ENCODE data around the gene GNMT. TPM values are rescaled to one million over a fixed set of nuclear protein-coding genes. Genes with fewer than 3 reads are reported as not detected.

The GNMT gene
- total RNA-seq, 4 donors from 2014 or later: 0.79 to 3.7 TPM; not detected in 2

DNA sequence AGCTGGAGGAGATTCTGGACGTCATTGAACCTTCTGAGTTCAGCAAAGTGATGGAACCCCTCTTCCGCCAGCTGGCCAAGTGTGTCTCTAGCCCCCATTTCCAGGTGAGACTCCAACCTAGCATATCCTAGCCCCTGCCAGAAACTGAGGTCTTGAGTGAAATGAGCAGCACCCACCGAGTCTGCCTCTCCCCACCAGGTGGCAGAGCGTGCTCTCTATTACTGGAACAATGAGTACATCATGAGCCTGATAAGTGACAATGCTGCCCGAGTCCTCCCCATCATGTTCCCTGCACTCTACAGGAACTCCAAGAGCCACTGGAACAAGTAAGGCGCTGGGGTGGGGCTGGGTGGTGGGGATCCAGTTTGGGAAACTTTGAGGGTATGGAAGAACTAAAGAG, 48.6 kb downstream of the GNMT start:
- peaks cover 63% of the 10 kb centered on the region for H3K36me3 ChIP-seq

DNA sequence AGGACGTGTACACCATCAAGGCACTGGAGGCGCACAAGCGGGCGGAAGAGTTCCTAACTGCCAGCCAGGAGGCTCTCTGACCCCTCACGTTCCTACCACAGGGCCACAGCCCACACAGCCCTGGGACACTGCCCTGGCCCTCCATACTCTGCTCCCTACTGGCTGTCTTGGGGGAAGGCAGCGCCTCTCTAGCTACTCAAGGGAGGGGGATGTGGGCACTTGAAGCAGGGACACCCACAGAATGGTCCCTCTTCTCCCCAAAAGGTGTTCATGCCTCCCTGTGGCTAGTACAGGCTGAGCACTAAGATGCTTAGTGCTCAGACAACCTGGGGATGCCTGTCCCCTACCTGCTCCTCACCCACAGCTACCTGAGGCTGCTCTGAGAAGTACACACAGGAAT, 50.7 kb downstream of the GNMT start:
- TF ChIP-seq, protein P1, sequence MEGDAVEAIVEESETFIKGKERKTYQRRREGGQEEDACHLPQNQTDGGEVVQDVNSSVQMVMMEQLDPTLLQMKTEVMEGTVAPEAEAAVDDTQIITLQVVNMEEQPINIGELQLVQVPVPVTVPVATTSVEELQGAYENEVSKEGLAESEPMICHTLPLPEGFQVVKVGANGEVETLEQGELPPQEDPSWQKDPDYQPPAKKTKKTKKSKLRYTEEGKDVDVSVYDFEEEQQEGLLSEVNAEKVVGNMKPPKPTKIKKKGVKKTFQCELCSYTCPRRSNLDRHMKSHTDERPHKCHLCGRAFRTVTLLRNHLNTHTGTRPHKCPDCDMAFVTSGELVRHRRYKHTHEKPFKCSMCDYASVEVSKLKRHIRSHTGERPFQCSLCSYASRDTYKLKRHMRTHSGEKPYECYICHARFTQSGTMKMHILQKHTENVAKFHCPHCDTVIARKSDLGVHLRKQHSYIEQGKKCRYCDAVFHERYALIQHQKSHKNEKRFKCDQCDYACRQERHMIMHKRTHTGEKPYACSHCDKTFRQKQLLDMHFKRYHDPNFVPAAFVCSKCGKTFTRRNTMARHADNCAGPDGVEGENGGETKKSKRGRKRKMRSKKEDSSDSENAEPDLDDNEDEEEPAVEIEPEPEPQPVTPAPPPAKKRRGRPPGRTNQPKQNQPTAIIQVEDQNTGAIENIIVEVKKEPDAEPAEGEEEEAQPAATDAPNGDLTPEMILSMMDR (IDR thresholded peaks at IDR 0.05): no peak
- TF ChIP-seq POLR2A (IDR thresholded peaks at IDR 0.05) (no peak), EP300 (IDR thresholded peaks at IDR 0.05) (no peak), POLR2AphosphoS5 (IDR thresholded peaks at IDR 0.05) (no peak)
- Histone ChIP-seq H3K4me1 (peaks cover 36% of the 10 kb centered on the region), H3K27ac (no peak overlapping the region), H3K27me3 (no peaks in the 10 kb centered on the region), H3K4me3 (no peak overlapping the region), H3K9me3 (no peaks in the 10 kb centered on the region), H3K36me3 (peaks cover 57% of the 10 kb centered on the region)
- DNase-seq (ENCODE audit: low spot score in 2 of 2): no peak
- WGBS: 73% methylated on average over 5 of the region's 6 CpGs

More for the DNA sequence above, 48.6 kb downstream of the GNMT start:
- 62% methylated on average over 3 of the region's 6 CpGs for WGBS
- TF ChIP-seq, protein P1 (IDR thresholded peaks at IDR 0.05): peak in 1 of 2 donors; percentile 23
- no peak for TF ChIP-seq EP300 (IDR thresholded peaks at IDR 0.05)
- Histone ChIP-seq H3K4me1 (peaks cover 18% of the 10 kb centered on the region), H3K27ac (no peak overlapping the region), H3K27me3 (no peaks in the 10 kb centered on the region), H3K4me3 (no peak overlapping the region), H3K9me3 (no peaks in the 10 kb centered on the region)
- no peak for DNase-seq (ENCODE audit: low spot score in 2 of 2)

DNA sequence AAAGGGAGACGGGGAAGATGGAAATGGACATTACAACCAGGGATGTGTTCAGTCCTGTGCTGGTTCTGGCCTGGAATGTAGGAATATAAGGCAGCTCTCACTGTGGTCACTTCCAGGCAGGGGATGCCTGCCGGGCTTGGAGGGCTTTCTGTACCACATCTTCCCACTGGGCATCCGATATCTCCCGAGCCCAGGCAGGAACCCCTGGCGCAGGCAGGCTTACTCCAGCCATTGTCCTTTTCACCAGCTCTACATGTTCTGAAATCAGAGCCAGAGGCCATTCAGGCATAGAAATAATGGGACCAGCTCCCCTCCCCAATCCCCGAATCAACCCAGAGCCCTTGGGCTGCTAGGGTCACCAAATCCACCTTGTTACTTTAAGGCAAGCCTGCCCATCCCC, 51.8 kb downstream of the GNMT start:
- peaks cover 46% of the 10 kb centered on the region for H3K4me1 ChIP-seq
- no peak for DNase-seq (ENCODE audit: low spot score in 2 of 2)
- no peak overlapping the region for H3K4me3 ChIP-seq
- H3K27me3 ChIP-seq: no peaks in the 10 kb centered on the region
- TF ChIP-seq EP300 (IDR thresholded peaks at IDR 0.05): no peak
- no peak for TF ChIP-seq POLR2A (IDR thresholded peaks at IDR 0.05)
- TF ChIP-seq, protein P1 (IDR thresholded peaks at IDR 0.05): no peak
- no peak for TF ChIP-seq POLR2AphosphoS5 (IDR thresholded peaks at IDR 0.05)
- peak overlapping the region; percentile 73 for H3K27ac ChIP-seq
- peaks cover 48% of the 10 kb centered on the region for H3K36me3 ChIP-seq
- WGBS: 78% methylated on average over 6 of the region's 6 CpGs
- no peaks in the 10 kb centered on the region for H3K9me3 ChIP-seq

DNA sequence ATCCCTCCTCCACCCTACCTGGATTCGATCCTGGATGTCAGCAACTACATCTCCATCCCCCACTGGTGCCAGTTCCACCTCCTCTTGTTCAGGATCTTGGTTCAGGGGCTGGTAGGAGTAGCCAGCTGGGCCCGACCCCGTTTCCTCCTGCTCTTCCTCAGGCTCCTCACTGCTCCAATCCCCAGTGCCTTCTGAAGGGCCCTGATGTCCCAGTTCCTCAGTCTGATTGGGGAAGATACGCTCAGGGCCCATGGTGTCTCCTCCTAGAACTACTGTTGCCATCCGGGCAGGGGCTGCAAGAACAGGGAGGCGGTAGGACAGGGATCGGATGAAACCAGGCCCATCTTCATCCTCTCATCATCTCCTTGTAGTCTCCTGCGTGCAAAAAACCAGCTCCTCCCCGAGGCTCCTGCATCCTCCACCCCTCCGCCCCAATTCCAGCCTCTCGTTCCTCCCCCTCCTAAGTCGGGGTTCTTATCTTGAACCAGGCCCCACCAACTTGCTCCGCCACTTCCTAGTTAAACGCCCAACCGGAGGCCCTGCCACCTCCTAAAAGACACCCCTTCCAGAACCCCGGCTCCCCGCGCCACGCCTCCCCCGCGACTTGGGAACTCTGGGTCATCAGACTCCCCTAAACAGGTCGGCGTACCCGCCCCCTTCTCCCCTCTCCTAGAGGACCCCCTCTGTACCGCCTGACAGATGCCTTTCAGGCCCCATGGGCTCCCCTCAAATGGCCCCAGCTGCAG, 52.7 kb downstream of the GNMT start:
- TF ChIP-seq, protein P1 (IDR thresholded peaks at IDR 0.05): no peak
- no peak for TF ChIP-seq POLR2A (IDR thresholded peaks at IDR 0.05)
- no peak for TF ChIP-seq EP300 (IDR thresholded peaks at IDR 0.05)
- no peak for TF ChIP-seq POLR2AphosphoS5 (IDR thresholded peaks at IDR 0.05)
- Histone ChIP-seq H3K9me3 (no peaks in the 10 kb centered on the region), H3K27ac (peak overlapping the region; percentile 73), H3K4me3 (peak overlapping the region; percentile 86), H3K27me3 (no peaks in the 10 kb centered on the region), H3K36me3 (peaks cover 48% of the 10 kb centered on the region), H3K4me1 (peaks cover 46% of the 10 kb centered on the region)
- 2% methylated on average over 25 of the region's 25 CpGs for WGBS
- no peak for DNase-seq (ENCODE audit: low spot score in 2 of 2)

Other genes starting within 250 kb of the GNMT start
- under 1 TPM in 1 of 4 donors, not detected in 3; 0.38 TPM for gene PRPH2, start 238.2 kb upstream of the GNMT start, total RNA-seq
- 10 to 100 TPM; 25.6 to 51.9 (median 30.2) TPM for gene TBCC, start 214.7 kb upstream of the GNMT start, total RNA-seq
- gene BICRAL, start 178.7 kb upstream of the GNMT start, total RNA-seq: 10 to 100 TPM; 20.7 to 28.2 (median 25.4) TPM
- gene RPL7L1, start 81.1 kb upstream of the GNMT start, total RNA-seq: 100 to 1,000 TPM in 1 of 4 donors, 10 to 100 TPM in 3; 76.8 to 112 (median 86.4) TPM
- gene PTCRA, start 44.7 kb upstream of the GNMT start, total RNA-seq: not detected
- gene CNPY3, start 31.3 kb upstream of the GNMT start, total RNA-seq: 10 to 100 TPM; 19.0 to 26.4 (median 23.2) TPM
- 10 to 100 TPM; 18.6 to 48.0 (median 22.8) TPM for gene PEX6, start 18.4 kb downstream of the GNMT start, total RNA-seq
- gene PPP2R5D, start 23.8 kb downstream of the GNMT start, total RNA-seq: 10 to 100 TPM; 35.1 to 51.9 (median 41.6) TPM
- 10 to 100 TPM; 41.2 to 65.8 (median 61.5) TPM for gene MEA1, start 53.2 kb downstream of the GNMT start, total RNA-seq
- 10 to 100 TPM; 49.3 to 86.1 (median 63.1) TPM for gene KLHDC3, start 53.5 kb downstream of the GNMT start, total RNA-seq
- 10 to 100 TPM; 30.8 to 66.6 (median 53.6) TPM for gene RRP36, start 60.9 kb downstream of the GNMT start, total RNA-seq
- gene CUL7, start 93.1 kb downstream of the GNMT start, total RNA-seq: 10 to 100 TPM; 12.3 to 22.2 (median 15.5) TPM
- 10 to 100 TPM; 21.2 to 38.1 (median 25.9) TPM for gene MRPL2, start 98.7 kb downstream of the GNMT start, total RNA-seq
- 10 to 100 TPM; 15.0 to 45.9 (median 24.4) TPM for gene KLC4, start 98.9 kb downstream of the GNMT start, total RNA-seq
- 10 to 100 TPM; 50.4 to 71.3 (median 66.3) TPM for gene PTK7, start 115.6 kb downstream of the GNMT start, total RNA-seq
- 10 to 100 TPM; 19.6 to 33.2 (median 28.9) TPM for gene SRF, start 210.5 kb downstream of the GNMT start, total RNA-seq
- 100 to 1,000 TPM in 2 of 4 donors, 10 to 100 TPM in 2; 51.8 to 130 (median 92.4) TPM for gene CUL9, start 221.4 kb downstream of the GNMT start, total RNA-seq

Measured in suprapubic skin (tissue), 4 donors.